Measurements from ENCODE around the gene SULT1A2.
"Not testable (repeated sequence)": the region's sequence is repeated elsewhere in the genome, so short reads cannot be mapped to it uniquely, and the experiment has no call there.

GRCh38 chr16:28608867-28609596 is 12.2 kb upstream of the SULT1A2 start:
- TF ChIP-seq POLR2A (IDR thresholded peaks at IDR 0.05) = not testable (repeated sequence)
- TF ChIP-seq, protein P1, sequence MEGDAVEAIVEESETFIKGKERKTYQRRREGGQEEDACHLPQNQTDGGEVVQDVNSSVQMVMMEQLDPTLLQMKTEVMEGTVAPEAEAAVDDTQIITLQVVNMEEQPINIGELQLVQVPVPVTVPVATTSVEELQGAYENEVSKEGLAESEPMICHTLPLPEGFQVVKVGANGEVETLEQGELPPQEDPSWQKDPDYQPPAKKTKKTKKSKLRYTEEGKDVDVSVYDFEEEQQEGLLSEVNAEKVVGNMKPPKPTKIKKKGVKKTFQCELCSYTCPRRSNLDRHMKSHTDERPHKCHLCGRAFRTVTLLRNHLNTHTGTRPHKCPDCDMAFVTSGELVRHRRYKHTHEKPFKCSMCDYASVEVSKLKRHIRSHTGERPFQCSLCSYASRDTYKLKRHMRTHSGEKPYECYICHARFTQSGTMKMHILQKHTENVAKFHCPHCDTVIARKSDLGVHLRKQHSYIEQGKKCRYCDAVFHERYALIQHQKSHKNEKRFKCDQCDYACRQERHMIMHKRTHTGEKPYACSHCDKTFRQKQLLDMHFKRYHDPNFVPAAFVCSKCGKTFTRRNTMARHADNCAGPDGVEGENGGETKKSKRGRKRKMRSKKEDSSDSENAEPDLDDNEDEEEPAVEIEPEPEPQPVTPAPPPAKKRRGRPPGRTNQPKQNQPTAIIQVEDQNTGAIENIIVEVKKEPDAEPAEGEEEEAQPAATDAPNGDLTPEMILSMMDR (IDR thresholded peaks at IDR 0.05) = not testable (repeated sequence)
